Fibroblast of lung (primary cell): ENCODE results near the gene KCNJ14. TPM values are rescaled to one million over a fixed set of nuclear protein-coding genes. Genes with fewer than 3 reads are reported as not detected.

Experiments
- DNase-seq, 2 donors: peaks; one replicate each; pipeline versions ENCODE4 v3.0.0 to v3.0.0-alpha.2; 2010; ENCODE audit warnings: low read depth in 2 of 2
- H2AFZ ChIP-seq: 2 replicates; pipeline ENCODE4 v1.5.1; 2012; ENCODE audit warnings: low read length, control low read depth, inconsistent platforms
- H3K27ac ChIP-seq: 2 replicates; pipeline ENCODE4 v1.5.1; 2011; ENCODE audit warnings: low read length, control low read depth; ENCODE audit not compliant: insufficient read depth
- H3K27me3 ChIP-seq: 2 replicates; pipeline ENCODE4 v1.5.1; 2011; ENCODE audit warnings: mild to moderate bottlenecking, low read length; ENCODE audit not compliant: control insufficient read depth, insufficient read depth
- H3K36me3 ChIP-seq: 2 replicates; pipeline ENCODE4 v1.5.1; 2011; ENCODE audit warnings: low read length; ENCODE audit not compliant: control insufficient read depth, insufficient read depth
- H3K4me1 ChIP-seq: 2 replicates; pipeline ENCODE4 v1.5.1; 2011; ENCODE audit warnings: low read length; ENCODE audit not compliant: control insufficient read depth, insufficient read depth; ENCODE audit errors: extremely low read depth
- H3K4me2 ChIP-seq: 2 replicates; pipeline ENCODE4 v1.5.1; 2011; ENCODE audit warnings: low read length, control low read depth; ENCODE audit not compliant: insufficient read depth; ENCODE audit errors: extremely low read depth
- H3K4me3 ChIP-seq, 4 experiments: fragments of 200-600 bp in 1 of 4; sonication (generic) in 1 of 4; replicated peaks in 1 of 4; 2 replicates each; pipeline ENCODE4 v1.5.1; 2011 to 2016; ENCODE audit warnings: low read length in 4 of 4, low read depth in 3 of 4, mild to moderate bottlenecking in 3 of 4, control low read depth in 2 of 4, inconsistent platforms in 1 of 4, mixed read lengths in 1 of 4; ENCODE audit not compliant: insufficient read depth in 1 of 4; ENCODE audit errors: control extremely low read depth in 1 of 4
- H3K79me2 ChIP-seq: 2 replicates; pipeline ENCODE4 v1.5.1; 2012; ENCODE audit warnings: mild to moderate bottlenecking, low read length, inconsistent platforms; ENCODE audit not compliant: control insufficient read depth, insufficient read depth
- H3K9ac ChIP-seq: 2 replicates; pipeline ENCODE4 v1.5.1; 2011; ENCODE audit warnings: mild to moderate bottlenecking, low read length, control low read depth; ENCODE audit not compliant: insufficient read depth
- H3K9me3 ChIP-seq: 2 replicates; pipeline ENCODE4 v1.5.1; 2012; ENCODE audit warnings: low read depth, low read length; ENCODE audit not compliant: control insufficient read depth, insufficient read depth
- H4K20me1 ChIP-seq: 2 replicates; pipeline ENCODE4 v1.5.1; 2011; ENCODE audit warnings: low read length; ENCODE audit not compliant: control insufficient read depth, insufficient read depth; ENCODE audit errors: extremely low read depth
- EZH2 ChIP-seq: IDR thresholded peaks from 2 replicates; pipeline ENCODE4 v1.5.1; 2012; ENCODE audit warnings: low read length, control low read depth, mild to moderate bottlenecking; ENCODE audit errors: missing control alignments
- polyA plus RNA-seq, 2 donors: library from polyadenylated mRNA; depleted of rRNA in 1 of 2; stranded (reverse) in 1 of 2; unstranded in 1 of 2; fragments of >200 nt; gene quantifications; 2 replicates each; pipeline ENCODE4 v1.2.1, GENCODE V29; 2011 to 2012; ENCODE audit warnings: missing spikeins in 1 of 2
- total RNA-seq: library from RNA; depleted of rRNA; stranded (reverse); fragments of >200 nt; gene quantifications from 2 replicates; pipeline ENCODE4 v1.2.1, GENCODE V29; 2014
- TF ChIP-seq, protein P1 (sequence below), 2 donors: IDR thresholded peaks in 1 of 2; conservative IDR thresholded peaks in 1 of 2; 1 replicate in 1 of 2; 2 replicates in 1 of 2; pipeline ENCODE4 v1.5.1; 2011 to 2012; ENCODE audit warnings: low read length in 2 of 2, control low read depth in 1 of 2, inconsistent platforms in 1 of 2, low read depth in 1 of 2, mild to moderate bottlenecking in 1 of 2

The KCNJ14 gene
- total and polyA plus RNA-seq, 2 donors (not counting 1 experiment from before 2014, with no cell fraction given), result 0.15 to 0.50 TPM

DNA sequence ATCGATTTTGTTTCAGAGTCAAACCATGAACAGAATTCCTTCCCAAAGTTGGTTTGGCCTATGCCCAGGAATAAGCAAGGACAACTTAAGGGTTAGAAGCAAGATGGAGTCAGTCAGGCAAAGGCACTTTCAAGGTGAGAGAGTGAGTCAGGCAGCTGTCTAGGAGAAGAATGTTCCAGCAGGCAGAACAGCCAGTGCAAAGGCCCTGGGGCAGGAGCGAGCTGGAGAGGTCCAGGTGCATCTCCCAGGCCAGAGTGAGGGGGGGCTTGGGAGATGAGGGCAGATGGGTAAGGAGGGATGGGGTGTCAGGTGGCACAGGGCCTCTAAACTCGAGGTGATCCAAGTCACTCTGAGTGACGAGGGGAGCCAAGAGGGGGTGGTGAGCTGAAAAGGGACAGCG lies 18.8 kb upstream of the KCNJ14 start:
- TF ChIP-seq EZH2, result no peak
- TF ChIP-seq, protein P1, sequence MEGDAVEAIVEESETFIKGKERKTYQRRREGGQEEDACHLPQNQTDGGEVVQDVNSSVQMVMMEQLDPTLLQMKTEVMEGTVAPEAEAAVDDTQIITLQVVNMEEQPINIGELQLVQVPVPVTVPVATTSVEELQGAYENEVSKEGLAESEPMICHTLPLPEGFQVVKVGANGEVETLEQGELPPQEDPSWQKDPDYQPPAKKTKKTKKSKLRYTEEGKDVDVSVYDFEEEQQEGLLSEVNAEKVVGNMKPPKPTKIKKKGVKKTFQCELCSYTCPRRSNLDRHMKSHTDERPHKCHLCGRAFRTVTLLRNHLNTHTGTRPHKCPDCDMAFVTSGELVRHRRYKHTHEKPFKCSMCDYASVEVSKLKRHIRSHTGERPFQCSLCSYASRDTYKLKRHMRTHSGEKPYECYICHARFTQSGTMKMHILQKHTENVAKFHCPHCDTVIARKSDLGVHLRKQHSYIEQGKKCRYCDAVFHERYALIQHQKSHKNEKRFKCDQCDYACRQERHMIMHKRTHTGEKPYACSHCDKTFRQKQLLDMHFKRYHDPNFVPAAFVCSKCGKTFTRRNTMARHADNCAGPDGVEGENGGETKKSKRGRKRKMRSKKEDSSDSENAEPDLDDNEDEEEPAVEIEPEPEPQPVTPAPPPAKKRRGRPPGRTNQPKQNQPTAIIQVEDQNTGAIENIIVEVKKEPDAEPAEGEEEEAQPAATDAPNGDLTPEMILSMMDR (conservative IDR thresholded peaks at IDR 0.05 in 1 of 2, IDR thresholded peaks at IDR 0.05 in 1 of 2; ENCODE audit: low read depth in 1 of 2, low read length in 2 of 2), result no peak
- no peaks in the 10 kb centered on the region for H3K36me3 ChIP-seq
- no peak overlapping the region for H2AFZ ChIP-seq

DNA sequence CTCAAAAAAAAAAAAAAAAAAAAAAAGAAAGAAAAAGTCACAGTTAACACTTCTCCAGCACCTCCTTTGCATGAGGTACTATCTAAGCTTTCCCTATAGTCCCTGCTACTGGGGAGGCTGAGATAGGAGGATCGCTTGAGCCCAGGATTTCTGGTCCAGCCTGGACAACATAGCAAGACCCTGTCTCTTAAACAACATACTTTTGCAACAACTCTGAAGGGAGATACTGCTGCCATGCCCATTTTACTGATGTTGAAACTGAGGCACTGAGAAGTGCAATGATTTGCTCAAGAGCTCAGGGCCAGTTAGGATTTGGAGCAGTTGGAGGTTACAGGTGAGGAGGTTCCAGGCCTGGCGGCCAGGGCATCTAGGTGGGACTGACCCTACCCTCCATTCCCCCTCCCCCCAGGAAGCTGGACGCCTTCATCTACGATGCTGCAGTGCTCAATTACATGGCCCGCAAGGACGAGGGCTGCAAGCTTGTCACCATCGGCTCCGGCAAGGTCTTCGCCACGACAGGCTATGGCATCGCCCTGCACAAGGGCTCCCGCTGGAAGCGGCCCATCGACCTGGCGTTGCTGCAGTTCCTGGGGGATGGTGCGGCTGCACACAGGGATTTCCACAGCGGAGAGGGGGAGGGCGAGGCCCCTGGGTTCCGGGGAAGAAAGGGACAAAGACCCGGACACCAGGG lies 13.9 kb upstream of the KCNJ14 start:
- no peak overlapping the region for H3K27ac ChIP-seq
- H3K27me3 ChIP-seq, result peaks cover 11% of the 10 kb centered on the region
- H3K36me3 ChIP-seq, result no peaks in the 10 kb centered on the region
- no peak for TF ChIP-seq EZH2
- TF ChIP-seq, protein P1 (conservative IDR thresholded peaks at IDR 0.05 in 1 of 2, IDR thresholded peaks at IDR 0.05 in 1 of 2; ENCODE audit: low read depth in 1 of 2, low read length in 2 of 2), result no peak
- H3K9ac ChIP-seq, result no peak overlapping the region
- no peaks in the 10 kb centered on the region for H4K20me1 ChIP-seq
- H3K9me3 ChIP-seq, result no peaks in the 10 kb centered on the region
- peaks cover 6% of the 10 kb centered on the region for H3K79me2 ChIP-seq
- H3K4me3 ChIP-seq, result no peak overlapping the region
- no peak overlapping the region for H2AFZ ChIP-seq
- H3K4me1 ChIP-seq, result peaks cover 5% of the 10 kb centered on the region
- DNase-seq, result no peak
- H3K4me2 ChIP-seq, result no peak overlapping the region

More for the DNA sequence above, 18.8 kb upstream of the KCNJ14 start:
- DNase-seq, result no peak
- no peaks in the 10 kb centered on the region for H3K9me3 ChIP-seq
- no peak overlapping the region for H3K4me2 ChIP-seq
- no peaks in the 10 kb centered on the region for H3K79me2 ChIP-seq
- H3K27me3 ChIP-seq, result peaks cover 3% of the 10 kb centered on the region
- no peaks in the 10 kb centered on the region for H3K4me1 ChIP-seq
- no peak overlapping the region for H3K9ac ChIP-seq
- no peak overlapping the region for H3K27ac ChIP-seq
- no peak overlapping the region for H3K4me3 ChIP-seq
- H4K20me1 ChIP-seq, result no peaks in the 10 kb centered on the region

DNA sequence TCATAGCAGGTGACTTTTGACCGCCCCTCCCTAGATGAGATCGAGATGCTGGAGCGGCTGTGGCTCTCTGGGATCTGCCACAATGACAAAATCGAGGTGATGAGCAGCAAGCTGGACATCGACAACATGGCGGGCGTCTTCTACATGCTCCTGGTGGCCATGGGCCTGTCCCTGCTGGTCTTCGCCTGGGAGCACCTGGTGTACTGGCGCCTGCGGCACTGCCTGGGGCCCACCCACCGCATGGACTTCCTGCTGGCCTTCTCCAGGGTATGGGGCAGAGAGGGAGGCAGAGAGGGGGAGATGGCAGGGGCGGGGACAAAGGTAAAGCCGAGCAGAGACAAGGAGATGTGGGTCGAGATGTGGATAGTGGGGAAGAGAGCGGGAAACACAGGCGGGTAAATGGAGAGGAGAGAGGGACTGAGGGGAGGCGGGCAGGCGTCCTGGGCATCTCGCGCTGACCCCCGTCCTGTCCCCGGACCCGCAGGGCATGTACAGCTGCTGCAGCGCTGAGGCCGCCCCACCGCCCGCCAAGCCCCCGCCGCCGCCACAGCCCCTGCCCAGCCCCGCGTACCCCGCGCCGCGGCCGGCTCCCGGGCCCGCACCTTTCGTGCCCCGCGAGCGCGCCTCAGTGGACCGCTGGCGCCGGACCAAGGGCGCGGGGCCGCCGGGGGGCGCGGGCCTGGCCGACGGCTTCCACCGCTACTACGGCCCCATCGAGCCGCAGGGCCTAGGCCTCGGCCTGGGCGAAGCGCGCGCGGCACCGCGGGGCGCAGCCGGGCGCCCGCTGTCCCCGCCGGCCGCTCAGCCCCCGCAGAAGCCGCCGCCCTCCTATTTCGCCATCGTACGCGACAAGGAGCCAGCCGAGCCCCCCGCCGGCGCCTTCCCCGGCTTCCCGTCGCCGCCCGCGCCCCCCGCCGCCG lies 13.0 kb upstream of the KCNJ14 start:
- H3K27me3 ChIP-seq, result peaks cover 11% of the 10 kb centered on the region
- H3K9me3 ChIP-seq, result no peaks in the 10 kb centered on the region
- no peak overlapping the region for H3K4me2 ChIP-seq
- no peaks in the 10 kb centered on the region for H3K36me3 ChIP-seq
- no peak overlapping the region for H2AFZ ChIP-seq
- no peak overlapping the region for H3K27ac ChIP-seq
- H3K4me1 ChIP-seq, result peaks cover 7% of the 10 kb centered on the region
- peaks cover 8% of the 10 kb centered on the region for H3K79me2 ChIP-seq
- peak; percentile 66 for TF ChIP-seq EZH2
- TF ChIP-seq, protein P1 (conservative IDR thresholded peaks at IDR 0.05 in 1 of 2, IDR thresholded peaks at IDR 0.05 in 1 of 2; ENCODE audit: low read depth in 1 of 2, low read length in 2 of 2), result no peak
- H3K9ac ChIP-seq, result no peak overlapping the region
- DNase-seq, result no peak
- H3K4me3 ChIP-seq, result no peak overlapping the region
- no peaks in the 10 kb centered on the region for H4K20me1 ChIP-seq
